ENCODE data around the gene PGAP6.

- TF ChIP-seq CTCF (IDR thresholded peaks at IDR 0.05) (no peak), POLR2A (IDR thresholded peaks at IDR 0.05) (no peak)
Measured at GRCh38 chr16:399340-400019, 17.7 kb upstream of the PGAP6 start.
